ENCODE results near the gene OGFRL1.

OGFRL1 gene

DNA sequence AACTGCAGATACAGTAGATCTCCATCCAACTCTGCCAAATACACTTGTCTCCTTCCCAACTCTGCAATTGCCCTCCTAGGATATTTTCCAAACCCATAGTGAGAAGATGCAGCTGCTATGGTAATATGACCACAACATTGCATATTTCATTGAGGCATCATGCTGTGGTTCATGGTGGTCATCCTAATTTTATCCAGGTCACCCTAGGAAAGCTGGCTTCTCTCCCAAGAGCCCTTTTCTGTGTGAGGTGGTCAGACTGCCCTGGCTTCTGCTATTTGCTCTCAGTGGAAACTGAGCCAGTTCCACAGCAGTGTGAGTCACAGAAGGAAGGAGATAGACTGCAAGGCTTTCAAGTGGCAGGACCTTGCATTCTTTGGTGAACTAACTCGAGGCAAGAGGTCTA is 5.5 kb downstream of the OGFRL1 start:
- peak; percentile 92 for DNase-seq (ENCODE audit: low read depth)
- no peak overlapping the region for H3K4me3 ChIP-seq (ENCODE audit: low read depth, low read length)
- TF ChIP-seq, protein P1, sequence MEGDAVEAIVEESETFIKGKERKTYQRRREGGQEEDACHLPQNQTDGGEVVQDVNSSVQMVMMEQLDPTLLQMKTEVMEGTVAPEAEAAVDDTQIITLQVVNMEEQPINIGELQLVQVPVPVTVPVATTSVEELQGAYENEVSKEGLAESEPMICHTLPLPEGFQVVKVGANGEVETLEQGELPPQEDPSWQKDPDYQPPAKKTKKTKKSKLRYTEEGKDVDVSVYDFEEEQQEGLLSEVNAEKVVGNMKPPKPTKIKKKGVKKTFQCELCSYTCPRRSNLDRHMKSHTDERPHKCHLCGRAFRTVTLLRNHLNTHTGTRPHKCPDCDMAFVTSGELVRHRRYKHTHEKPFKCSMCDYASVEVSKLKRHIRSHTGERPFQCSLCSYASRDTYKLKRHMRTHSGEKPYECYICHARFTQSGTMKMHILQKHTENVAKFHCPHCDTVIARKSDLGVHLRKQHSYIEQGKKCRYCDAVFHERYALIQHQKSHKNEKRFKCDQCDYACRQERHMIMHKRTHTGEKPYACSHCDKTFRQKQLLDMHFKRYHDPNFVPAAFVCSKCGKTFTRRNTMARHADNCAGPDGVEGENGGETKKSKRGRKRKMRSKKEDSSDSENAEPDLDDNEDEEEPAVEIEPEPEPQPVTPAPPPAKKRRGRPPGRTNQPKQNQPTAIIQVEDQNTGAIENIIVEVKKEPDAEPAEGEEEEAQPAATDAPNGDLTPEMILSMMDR (conservative IDR thresholded peaks at IDR 0.05; ENCODE audit: low read depth, low read length): no peak

DNA sequence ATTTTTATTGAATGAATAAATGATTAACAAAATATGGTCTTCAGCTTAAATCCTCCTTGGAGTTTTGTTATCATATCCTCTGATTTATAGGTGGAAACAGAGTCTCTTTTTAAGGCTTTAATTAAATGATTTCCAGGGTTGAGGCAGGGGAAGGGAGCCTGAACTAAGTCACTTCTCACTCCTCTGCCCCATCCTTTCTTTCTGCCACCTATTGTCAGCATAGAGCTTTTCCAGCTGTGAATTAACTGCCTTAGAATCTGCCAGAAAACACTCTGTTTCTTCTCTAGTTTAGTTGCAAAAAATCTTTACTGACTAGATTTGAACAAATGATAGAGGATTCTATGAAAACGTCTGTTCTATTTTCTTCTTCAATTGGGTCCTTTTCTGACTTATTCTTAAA is 9.8 kb downstream of the OGFRL1 start:
- DNase-seq (ENCODE audit: low read depth): no peak
- H3K4me3 ChIP-seq (ENCODE audit: low read depth, low read length): no peak overlapping the region
- TF ChIP-seq, protein P1 (conservative IDR thresholded peaks at IDR 0.05; ENCODE audit: low read depth, low read length): no peak

DNA sequence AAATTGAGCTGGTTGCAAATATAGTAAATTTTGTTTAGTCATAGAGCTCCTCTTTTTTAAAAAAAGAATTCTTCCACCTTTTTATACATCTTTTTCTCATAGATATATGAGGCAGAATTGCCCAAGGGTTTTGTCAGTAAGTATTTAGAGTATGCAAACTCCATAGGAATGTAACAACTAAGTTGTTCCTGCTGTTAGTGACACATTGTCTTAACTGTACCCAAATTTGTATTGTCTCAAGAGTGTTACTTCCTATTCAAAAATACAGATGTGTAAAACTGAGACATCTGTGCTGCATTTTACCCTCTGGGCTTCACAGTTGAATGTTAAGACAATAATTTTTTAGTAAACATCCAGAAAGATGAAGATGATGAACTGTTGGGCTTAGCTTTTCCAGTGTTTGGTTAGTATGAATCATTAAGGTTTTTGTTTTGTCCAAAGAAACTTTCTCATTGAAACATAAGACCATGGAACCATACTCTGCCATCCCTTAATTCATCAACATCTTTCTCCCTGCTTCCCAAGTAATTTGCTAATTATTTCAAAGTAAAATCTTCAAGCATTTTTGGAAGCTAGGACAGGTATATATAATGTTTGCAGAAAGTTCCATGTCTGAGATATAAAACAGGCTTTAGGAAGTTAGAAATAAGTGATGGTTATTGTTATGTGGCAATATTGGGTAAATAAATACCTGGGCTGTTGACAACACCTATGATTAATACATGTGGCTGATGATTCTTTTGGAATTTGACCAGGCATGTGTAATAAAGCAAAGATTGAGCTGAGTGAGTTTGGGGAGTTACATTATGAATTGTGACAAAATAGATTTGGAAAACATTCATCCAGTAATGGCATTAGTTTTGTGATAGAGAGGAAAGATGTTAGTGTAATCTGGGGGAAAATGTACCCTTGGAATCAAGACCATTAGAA is 11.2 kb downstream of the OGFRL1 start:
- no peak for DNase-seq (ENCODE audit: low read depth)
- H3K4me3 ChIP-seq (ENCODE audit: low read depth, low read length): no peak overlapping the region
- TF ChIP-seq, protein P1 (conservative IDR thresholded peaks at IDR 0.05; ENCODE audit: low read depth, low read length): no peak

DNA sequence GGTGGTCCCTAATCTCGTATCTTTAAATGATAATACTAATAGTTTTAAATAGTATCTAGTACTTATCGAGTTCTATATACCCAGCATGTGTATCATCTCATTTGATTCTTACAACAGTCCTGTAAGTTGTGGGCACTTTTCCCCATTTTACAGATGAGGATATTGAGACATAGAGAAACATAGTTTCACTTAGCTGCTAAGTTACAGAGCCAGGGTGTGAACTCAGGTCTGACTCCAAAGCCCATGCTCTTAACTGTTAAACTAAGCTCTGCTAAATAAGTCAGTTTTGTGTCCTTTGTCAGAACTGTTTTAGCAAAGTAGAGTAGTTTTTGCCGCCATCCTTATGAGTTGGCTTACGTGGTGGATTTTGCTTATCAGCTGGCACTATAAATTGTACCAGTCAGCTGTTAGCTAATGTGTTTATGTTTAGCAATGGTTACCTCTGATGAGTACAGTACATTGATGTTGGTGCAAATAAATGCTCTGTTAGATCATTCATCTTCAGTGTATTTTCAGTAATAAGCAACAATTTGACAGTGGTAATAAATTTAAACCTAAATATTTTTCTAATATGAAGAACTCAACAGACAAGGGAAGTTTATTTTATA is 12.1 kb downstream of the OGFRL1 start:
- no peak overlapping the region for H3K4me3 ChIP-seq (ENCODE audit: low read depth, low read length)
- TF ChIP-seq, protein P1 (conservative IDR thresholded peaks at IDR 0.05; ENCODE audit: low read depth, low read length): no peak
- no peak for DNase-seq (ENCODE audit: low read depth)

DNA sequence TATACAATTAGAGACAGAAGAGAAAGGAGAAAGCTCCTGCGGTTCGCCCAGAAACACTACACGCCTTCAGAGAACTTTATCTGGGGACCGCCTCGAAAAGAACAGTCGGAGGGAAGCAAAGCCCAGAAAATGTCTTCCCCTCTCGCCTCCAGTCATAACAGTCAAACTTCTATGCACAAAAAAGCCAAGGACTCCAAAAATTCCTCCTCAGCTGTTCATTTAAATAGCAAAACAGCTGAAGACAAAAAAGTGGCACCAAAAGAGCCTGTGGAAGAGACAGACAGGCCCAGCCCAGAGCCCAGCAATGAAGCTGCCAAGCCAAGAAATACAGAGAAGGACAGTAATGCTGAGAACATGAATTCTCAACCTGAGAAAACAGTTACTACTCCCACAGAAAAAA is 12.9 kb downstream of the OGFRL1 start:
- no peak for DNase-seq (ENCODE audit: low read depth)
- TF ChIP-seq, protein P1 (conservative IDR thresholded peaks at IDR 0.05; ENCODE audit: low read depth, low read length): no peak
- H3K4me3 ChIP-seq (ENCODE audit: low read depth, low read length): no peak overlapping the region

DNA sequence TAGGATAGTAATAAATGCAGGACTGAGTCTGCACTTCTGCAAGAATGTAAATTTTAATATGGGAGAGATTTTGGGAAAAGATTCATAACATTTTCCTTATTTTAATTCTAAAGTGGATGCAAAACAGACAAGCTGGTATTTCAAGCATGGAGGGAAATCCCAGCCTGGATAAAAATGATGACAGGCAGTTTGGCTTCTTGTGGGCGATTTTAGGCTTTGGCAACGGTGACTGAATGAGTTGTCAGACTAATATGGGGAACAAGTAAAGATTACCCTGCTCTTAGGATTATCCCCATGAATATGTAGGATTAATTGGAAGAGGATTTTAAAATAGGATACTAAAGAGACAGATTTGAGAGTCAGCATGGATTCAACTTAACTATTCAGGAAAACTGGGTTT is 21.0 kb downstream of the OGFRL1 start:
- H3K4me3 ChIP-seq (ENCODE audit: low read depth, low read length): no peak overlapping the region
- TF ChIP-seq, protein P1 (conservative IDR thresholded peaks at IDR 0.05; ENCODE audit: low read depth, low read length): no peak
- no peak for DNase-seq (ENCODE audit: low read depth)

Data from choroid plexus epithelial cell (primary cell).